Dendritic cell treated with granulocyte-macrophage colony-stimulating factor and Interleukin-4, amounts not matched to agents 40 ng/mL and 50 ng/mL, for 4 days (primary cell): Measurements from ENCODE around the gene WDR13.

Experiments used
- H3K27ac Mint-ChIP-seq: one replicate; pipeline ENCODE4 v1.8.0; 2022; ENCODE audit warnings: mild to moderate bottlenecking, mixed read lengths
- H3K27me3 Mint-ChIP-seq: one replicate; pipeline ENCODE4 v1.8.0; 2022; ENCODE audit warnings: mild to moderate bottlenecking, mixed read lengths
- H3K36me3 Mint-ChIP-seq: one replicate; pipeline ENCODE4 v1.8.0; 2022; ENCODE audit warnings: low read depth, mixed read lengths
- H3K4me1 Mint-ChIP-seq: one replicate; pipeline ENCODE4 v1.8.0; 2022; ENCODE audit warnings: low read depth, mixed read lengths
- H3K4me3 Mint-ChIP-seq: one replicate; pipeline ENCODE4 v1.8.0; 2022; ENCODE audit warnings: mild to moderate bottlenecking, moderate library complexity, mixed read lengths
- H3K9me3 Mint-ChIP-seq: one replicate; pipeline ENCODE4 v1.8.0; 2022; ENCODE audit warnings: mixed read lengths
- intact Hi-C: fragments of 100-400 bp; cut with micrococcal nuclease; formaldehyde crosslinking; loops from one replicate; pipeline ENCODE4 v1.15.0; 2022

WDR13 gene

DNA sequence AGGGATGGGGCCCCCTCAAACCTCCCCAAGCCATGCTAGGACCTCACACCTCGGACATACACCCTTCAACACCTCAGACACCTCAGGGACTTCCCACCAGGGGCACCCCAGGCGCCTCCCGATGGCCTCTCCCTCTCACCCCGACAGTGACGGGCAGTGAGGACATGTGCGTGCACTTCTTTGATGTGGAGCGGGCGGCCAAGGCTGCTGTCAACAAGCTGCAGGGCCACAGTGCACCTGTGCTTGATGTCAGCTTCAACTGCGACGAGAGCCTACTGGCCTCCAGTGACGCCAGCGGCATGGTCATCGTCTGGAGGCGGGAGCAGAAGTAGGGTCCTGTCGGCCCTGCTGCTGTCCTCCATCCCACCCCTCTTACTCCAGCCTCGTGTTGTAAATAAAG lies 7.4 kb downstream of the WDR13 start:
- Mint-ChIP-seq H3K4me1 (no peaks in the 10 kb centered on the region), H3K36me3 (peaks cover 60% of the 10 kb centered on the region), H3K9me3 (no peaks in the 10 kb centered on the region), H3K27me3 (no peaks in the 10 kb centered on the region), H3K4me3 (no peak overlapping the region), H3K27ac (no peak overlapping the region)
- intact Hi-C loops, result no loop called here

DNA sequence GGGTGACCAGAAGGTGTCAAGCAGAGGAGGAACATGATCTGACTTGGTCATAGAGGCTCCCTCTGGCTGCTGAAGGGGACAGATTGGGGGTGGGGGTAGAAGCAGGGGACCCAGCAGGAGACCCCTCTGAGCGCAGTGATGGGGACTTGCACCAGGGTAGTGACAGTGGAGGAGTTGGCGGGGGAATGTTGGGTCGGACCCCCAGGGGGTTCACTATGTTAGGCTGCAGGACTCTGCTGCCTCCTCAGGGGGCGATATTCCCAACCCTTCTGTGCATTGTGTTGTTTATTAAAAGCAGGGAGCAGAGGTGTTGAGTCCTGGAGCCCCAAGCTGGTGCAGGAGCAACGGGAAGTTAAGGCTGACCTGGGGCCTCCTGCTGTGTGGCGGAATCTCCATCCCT lies 8.8 kb downstream of the WDR13 start:
- intact Hi-C loops, result no loop called here
- peaks cover 47% of the 10 kb centered on the region for H3K36me3 Mint-ChIP-seq
- H3K9me3 Mint-ChIP-seq, result no peaks in the 10 kb centered on the region
- H3K27ac Mint-ChIP-seq, result no peak overlapping the region
- no peak overlapping the region for H3K4me3 Mint-ChIP-seq
- H3K4me1 Mint-ChIP-seq, result no peaks in the 10 kb centered on the region
- no peaks in the 10 kb centered on the region for H3K27me3 Mint-ChIP-seq

DNA sequence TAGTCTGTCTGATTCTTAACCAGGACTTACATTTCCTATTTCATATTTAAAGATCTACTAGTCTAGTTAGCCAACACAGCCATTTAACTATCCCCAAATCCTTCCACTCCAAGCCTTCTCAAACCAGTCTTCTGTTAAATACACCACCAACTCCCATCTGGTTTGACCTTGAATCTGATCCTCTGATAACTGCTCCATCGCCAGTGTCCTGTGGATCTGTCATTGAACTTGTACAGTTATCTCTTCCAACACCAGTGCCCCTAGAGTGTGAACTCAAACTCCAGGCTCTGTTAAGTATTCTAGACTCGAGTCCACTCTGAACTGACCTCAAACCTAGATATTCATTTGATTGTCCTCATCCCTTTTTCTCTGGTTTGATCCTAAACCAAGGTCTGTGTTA lies 14.4 kb downstream of the WDR13 start:
- intact Hi-C loops, result no loop called here
- Mint-ChIP-seq H3K27ac (no peak overlapping the region), H3K27me3 (no peaks in the 10 kb centered on the region), H3K4me1 (peaks cover 11% of the 10 kb centered on the region), H3K36me3 (no peaks in the 10 kb centered on the region), H3K4me3 (no peak overlapping the region), H3K9me3 (no peaks in the 10 kb centered on the region)

DNA sequence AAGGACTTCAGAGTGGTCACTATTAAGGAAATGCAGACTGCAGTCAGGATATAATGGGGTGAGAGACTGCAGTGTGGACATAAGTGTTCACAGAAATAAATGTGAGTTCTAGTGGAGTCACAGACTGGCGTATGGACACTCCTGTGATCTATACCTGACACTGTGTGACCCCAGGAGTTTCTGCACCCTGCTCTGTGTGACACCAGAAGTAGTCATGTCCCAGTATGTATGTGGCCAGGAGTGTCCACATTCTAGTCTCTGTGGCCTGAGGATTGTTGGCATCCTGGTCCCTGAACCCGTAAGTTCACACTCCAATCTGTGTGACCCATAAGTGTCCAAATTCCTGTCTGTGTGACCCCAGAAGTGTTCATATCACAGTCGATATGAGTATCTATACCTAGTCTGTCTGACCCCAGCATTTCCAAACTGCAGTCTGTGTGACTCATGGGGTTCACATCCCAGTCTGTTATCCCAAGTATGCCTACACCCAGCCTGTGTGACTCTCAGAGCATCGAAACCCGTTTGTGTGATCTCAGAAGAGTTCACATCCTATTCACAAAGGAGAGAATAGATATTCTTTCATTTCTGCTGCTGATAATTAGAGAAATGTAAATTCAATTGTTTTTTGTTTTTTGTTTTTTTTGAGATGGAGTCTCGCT lies 16.3 kb downstream of the WDR13 start:
- Mint-ChIP-seq H3K9me3 (no peaks in the 10 kb centered on the region), H3K36me3 (no peaks in the 10 kb centered on the region), H3K4me1 (peaks cover 22% of the 10 kb centered on the region), H3K27me3 (no peaks in the 10 kb centered on the region), H3K27ac (no peak overlapping the region), H3K4me3 (no peak overlapping the region)
- intact Hi-C loops, result no loop called here

DNA sequence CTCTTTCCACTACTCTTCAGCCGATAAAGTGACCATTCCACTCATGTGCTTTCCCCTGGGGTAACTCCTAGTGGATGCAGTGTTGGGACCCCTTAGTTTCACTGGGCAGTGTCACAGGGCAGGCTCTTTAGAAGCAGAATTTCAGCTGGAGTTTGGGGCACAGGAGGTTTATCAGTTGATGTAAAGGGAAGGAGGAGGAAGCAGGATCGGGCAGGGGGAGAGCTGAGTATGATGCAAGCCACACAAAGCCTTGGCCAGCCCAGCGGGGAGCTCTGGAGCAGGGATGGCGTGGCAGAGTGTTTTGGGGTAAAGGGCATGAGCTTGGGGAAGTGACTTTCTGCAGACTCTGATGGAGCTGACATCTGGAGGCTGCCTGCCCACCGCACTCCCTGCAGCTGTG lies 19.3 kb downstream of the WDR13 start:
- Mint-ChIP-seq H3K27ac (no peak overlapping the region), H3K27me3 (no peaks in the 10 kb centered on the region), H3K4me1 (peaks cover 22% of the 10 kb centered on the region), H3K9me3 (no peaks in the 10 kb centered on the region), H3K36me3 (no peaks in the 10 kb centered on the region), H3K4me3 (no peak overlapping the region)
- intact Hi-C loops, result no loop called here

DNA sequence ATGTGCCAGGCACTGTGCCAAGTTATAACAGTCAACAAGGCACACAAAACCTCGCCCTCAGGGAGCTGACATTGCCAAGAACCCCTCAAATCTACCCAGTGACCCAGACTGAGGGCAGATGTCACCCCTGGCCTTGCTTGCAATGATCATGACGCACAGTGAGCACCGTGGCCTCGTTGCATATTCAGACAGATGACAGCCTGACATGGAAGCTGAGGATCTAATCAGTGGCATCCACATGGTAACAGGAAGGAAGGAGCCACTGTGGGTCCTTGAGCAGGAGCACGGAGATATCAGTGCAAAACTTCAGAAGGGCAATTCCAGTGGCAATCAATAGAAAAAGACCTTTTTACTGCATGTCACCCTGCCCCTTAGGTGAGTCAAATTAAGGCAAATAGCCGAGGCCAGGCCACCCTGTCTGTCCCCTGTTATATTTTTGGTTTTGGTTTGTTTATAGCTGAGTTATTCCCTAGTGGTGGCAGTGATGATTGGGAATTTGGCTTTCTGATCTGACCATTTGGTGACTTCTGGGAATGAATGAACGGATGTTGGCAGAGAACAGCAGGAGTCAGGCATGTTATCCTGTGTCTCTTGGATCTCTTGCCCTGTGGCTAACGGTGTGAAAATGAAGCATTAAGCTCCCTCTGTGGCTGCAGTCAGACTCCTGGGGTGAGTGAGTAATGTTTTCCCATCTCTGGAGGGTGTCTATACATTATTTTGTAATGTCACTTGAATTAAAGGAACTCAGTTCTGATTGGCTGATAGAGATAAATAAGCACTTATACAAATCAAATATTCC lies 20.4 kb downstream of the WDR13 start:
- Mint-ChIP-seq H3K27ac (no peak overlapping the region), H3K36me3 (no peaks in the 10 kb centered on the region), H3K4me1 (peaks cover 22% of the 10 kb centered on the region), H3K27me3 (no peaks in the 10 kb centered on the region), H3K4me3 (no peak overlapping the region), H3K9me3 (no peaks in the 10 kb centered on the region)
- intact Hi-C loops, result no loop called here

DNA sequence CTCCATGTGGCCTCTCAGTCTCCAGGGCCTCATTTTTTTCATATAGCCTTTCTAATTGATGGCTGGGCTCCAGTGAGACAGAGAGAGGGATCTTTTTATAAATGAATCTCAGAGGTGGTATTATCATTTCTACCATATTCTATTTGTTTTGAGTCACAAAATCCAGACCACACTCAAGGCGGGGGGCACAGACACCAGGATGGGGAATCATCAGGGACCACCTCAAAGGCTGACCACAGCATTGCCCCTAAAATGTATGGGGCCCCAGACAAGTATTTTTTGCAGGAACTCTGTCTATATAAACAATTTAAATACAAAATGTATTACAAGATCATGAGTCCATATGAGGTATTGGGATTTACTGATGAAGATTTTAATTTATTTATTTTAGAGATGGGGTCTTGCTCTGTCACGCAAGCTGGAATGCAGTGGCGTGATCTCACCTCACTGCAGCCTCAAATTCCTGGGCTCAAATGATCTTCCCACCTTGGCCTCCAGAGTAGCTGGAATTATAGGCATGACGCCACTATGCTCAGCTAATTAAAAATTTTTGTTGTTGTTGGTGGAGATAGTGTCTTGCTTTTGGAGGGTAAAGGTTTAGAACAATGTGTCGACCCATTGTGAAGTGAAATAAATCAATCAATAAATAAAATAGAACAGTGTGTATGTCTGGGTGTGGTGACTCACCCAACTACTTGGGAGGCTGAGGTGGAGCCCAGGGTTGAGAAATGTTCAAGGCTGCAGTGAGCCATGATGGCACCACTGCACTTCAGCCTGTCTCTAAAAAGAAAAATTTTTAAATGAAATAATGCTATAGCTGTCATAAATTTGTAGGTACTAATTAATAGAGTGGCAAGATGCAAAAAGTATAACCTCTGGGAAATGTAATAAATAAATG lies 29.4 kb downstream of the WDR13 start:
- intact Hi-C loops, result no loop called here
- no peaks in the 10 kb centered on the region for H3K9me3 Mint-ChIP-seq
- no peak overlapping the region for H3K4me3 Mint-ChIP-seq
- no peaks in the 10 kb centered on the region for H3K27me3 Mint-ChIP-seq
- H3K36me3 Mint-ChIP-seq, result no peaks in the 10 kb centered on the region
- H3K27ac Mint-ChIP-seq, result no peak overlapping the region
- peaks cover 2% of the 10 kb centered on the region for H3K4me1 Mint-ChIP-seq

DNA sequence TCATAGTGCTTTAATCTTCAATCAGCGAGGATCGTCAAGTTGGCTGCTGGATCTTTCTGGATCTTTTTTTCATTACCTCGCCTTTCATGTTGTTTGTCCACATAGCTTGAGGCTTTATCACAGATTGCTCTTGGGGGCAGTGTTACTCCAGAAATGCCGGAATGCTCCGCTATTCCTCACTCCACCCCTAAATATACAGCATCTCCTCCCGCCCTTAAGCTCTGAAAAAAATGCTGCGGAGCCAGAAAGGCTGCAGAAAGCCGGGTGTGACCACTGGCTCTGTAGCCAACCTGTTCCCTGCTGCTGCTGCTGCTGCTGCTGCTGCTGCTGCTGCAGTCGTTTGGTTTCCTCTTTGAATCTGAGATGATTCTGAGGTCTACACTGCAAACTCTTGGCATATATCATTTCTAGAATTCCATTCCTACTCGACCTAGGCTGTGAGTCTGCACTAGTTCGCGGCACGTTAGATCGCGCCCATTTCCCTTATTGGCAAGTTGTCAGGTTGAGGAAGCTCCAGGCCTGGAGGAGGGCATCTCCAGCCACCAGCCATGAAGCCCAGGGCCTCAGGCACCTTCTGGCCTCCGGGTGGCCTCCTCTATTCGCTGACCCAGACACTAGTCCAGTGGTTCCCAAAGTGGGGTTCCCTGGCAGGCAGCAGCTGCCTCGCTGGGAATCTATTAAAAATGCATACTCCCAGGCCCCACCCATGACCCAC lies 34.2 kb downstream of the WDR13 start:
- Mint-ChIP-seq H3K27ac (peak overlapping the region; percentile 32), H3K4me3 (no peak overlapping the region), H3K27me3 (no peaks in the 10 kb centered on the region), H3K36me3 (no peaks in the 10 kb centered on the region), H3K4me1 (peaks cover 12% of the 10 kb centered on the region), H3K9me3 (no peaks in the 10 kb centered on the region)
- intact Hi-C loops, result no loop called here

DNA sequence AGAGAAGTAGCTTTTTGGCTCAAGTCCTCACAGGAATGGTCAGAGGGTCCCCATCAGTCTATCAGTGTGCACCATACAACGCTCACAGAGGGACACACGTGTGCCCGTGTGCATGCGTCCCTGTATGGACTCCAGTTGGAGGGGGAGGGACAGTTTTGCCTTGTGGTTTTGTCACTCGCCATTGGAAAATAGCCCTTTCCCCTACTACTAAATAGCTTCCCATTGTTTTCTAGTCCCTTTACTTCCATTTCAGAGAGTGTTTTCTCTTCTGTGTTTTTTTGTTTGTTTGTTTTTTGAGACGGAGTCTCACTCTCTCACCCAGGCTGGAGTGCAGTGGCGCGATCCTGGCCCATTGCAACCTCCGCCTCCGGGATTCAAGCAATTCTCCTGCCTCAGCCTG lies 34.9 kb downstream of the WDR13 start:
- H3K4me3 Mint-ChIP-seq, result no peak overlapping the region
- no peaks in the 10 kb centered on the region for H3K9me3 Mint-ChIP-seq
- no peaks in the 10 kb centered on the region for H3K36me3 Mint-ChIP-seq
- peaks cover 12% of the 10 kb centered on the region for H3K4me1 Mint-ChIP-seq
- H3K27ac Mint-ChIP-seq, result no peak overlapping the region
- H3K27me3 Mint-ChIP-seq, result no peaks in the 10 kb centered on the region
- intact Hi-C loops, result no loop called here

DNA sequence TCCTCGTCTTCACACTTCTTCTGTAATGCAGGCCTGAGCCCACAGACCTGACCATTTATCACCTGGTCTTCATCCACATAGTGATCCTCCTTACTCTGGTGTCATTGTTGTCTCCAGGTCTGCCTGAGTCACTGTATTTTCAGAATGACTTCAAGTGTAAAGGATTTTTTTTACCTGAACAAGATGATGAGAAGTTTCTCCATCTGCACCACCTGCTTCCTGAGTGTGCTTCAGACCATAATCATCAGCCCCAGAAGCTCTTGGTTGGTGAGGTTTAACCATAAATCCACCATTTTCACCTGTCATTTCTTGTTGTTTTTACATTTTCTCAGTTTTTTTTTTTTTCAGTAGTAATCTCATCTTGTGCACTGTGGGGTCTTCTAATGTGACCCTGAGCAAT lies 39.0 kb downstream of the WDR13 start:
- Mint-ChIP-seq H3K9me3 (no peaks in the 10 kb centered on the region), H3K27me3 (no peaks in the 10 kb centered on the region), H3K27ac (no peak overlapping the region), H3K4me3 (no peak overlapping the region), H3K4me1 (peaks cover 12% of the 10 kb centered on the region), H3K36me3 (no peaks in the 10 kb centered on the region)
- intact Hi-C loops, result no loop called here

DNA sequence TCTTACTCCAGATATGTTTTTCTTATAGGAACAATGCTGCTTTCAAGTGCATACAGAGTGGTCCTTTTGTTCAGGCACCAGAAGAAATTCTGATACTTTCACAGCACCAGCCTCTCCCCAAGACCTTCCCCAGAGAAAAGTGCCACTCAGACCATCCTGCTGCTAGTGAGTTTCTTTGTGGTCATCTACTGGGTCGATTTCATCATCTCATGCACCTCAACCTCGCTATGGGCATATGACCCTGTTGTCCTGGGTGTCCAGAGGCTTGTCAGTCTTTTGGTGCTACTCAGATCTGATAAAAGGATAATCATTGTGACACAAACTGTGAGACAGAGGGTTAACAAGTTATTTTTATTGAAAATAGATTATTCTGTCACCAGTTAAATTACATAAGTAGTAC lies 39.5 kb downstream of the WDR13 start:
- intact Hi-C loops, result no loop called here
- no peaks in the 10 kb centered on the region for H3K36me3 Mint-ChIP-seq
- H3K27me3 Mint-ChIP-seq, result no peaks in the 10 kb centered on the region
- H3K4me3 Mint-ChIP-seq, result no peak overlapping the region
- no peaks in the 10 kb centered on the region for H3K9me3 Mint-ChIP-seq
- H3K27ac Mint-ChIP-seq, result no peak overlapping the region
- H3K4me1 Mint-ChIP-seq, result peaks cover 8% of the 10 kb centered on the region

DNA sequence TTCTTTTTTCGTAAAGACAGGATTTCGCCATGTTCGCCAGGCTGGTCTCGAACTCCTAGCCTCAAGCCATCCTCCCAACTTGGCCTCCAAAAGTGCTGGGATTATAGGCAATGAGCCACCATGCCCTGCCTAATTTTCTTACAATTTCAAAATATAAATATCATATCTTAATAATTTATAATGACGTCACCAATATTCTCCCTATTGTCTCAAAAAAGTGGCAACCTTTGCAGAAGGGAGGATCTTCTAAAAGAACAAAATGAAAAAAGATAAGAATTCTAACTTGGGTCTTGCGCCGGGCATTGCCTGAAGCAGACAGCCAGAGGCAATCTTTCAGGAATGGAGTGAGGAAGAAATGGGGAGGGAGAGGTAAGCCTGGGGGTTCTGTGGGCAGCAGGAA lies 48.4 kb downstream of the WDR13 start:
- peaks cover 5% of the 10 kb centered on the region for H3K4me1 Mint-ChIP-seq
- H3K27ac Mint-ChIP-seq, result no peak overlapping the region
- H3K4me3 Mint-ChIP-seq, result no peak overlapping the region
- intact Hi-C loops, result no loop called here
- H3K9me3 Mint-ChIP-seq, result no peaks in the 10 kb centered on the region
- H3K36me3 Mint-ChIP-seq, result no peaks in the 10 kb centered on the region
- no peaks in the 10 kb centered on the region for H3K27me3 Mint-ChIP-seq

DNA sequence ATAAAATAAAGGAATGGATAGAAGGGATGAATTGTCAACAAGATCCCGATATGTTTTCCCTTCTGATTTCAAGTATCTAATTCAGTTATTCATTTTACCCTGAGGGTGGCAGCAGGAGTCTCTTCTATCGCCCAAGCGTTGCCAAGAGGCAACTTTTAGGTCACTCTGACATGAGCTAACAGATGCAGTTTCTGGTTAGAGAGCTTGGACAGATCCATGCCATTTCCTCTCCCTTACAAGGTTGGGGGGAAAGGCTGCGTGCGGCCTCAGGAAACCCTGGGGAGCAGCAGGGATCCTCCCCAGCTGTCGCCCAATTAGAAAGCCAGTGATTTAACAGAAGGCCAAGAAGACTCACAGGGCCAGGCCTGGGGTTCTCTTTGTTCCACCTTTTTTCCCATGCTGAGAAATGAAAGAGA lies 51.1 kb downstream of the WDR13 start:
- no peak overlapping the region for H3K27ac Mint-ChIP-seq
- H3K4me3 Mint-ChIP-seq, result no peak overlapping the region
- no peaks in the 10 kb centered on the region for H3K36me3 Mint-ChIP-seq
- no peaks in the 10 kb centered on the region for H3K27me3 Mint-ChIP-seq
- intact Hi-C loops, result no loop called here
- peaks cover 5% of the 10 kb centered on the region for H3K4me1 Mint-ChIP-seq
- no peaks in the 10 kb centered on the region for H3K9me3 Mint-ChIP-seq

DNA sequence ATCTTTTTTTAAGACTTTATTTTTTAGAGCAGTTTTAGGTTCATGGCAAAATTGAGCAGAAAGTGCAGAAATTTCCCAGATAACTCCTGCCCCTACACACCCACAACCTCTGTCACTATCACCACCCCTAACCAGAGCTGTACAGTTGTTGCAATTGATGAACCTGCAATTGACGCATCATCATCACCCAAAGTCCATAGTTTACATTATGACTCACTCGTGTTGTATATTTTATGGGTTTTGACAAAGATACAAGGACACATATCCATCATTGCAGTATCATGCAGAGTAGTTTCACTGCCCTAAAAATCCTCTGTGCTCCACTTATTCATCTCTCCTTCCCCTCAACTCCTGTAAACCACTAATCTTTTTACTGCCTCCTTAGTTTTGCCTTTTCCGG lies 51.8 kb downstream of the WDR13 start:
- Mint-ChIP-seq H3K4me3 (no peak overlapping the region), H3K27me3 (peaks cover 2% of the 10 kb centered on the region), H3K27ac (no peak overlapping the region), H3K4me1 (peaks cover 5% of the 10 kb centered on the region), H3K36me3 (no peaks in the 10 kb centered on the region), H3K9me3 (no peaks in the 10 kb centered on the region)
- intact Hi-C loops, result no loop called here
